OCI-LY7 (cell line): ENCODE results near the gene GCH1. TPM values are rescaled to one million over a fixed set of nuclear protein-coding genes. Genes with fewer than 3 reads are reported as not detected.

ENCODE experiments used
- BruUV-seq: library from RNA; stranded (reverse); fragments of 400-500 nt; replicated peaks from 2 replicates; lab custom pipeline; 2021; lab: Mats Ljungman, UMichigan
- CTCF ChIA-PET: fragments of 300-600 bp; sonication (Branson Sonifier 250); formaldehyde crosslinking; loops from one replicate; lab custom pipeline; 2022; ENCODE audit warnings: antibody characterized with exemption; ENCODE audit not compliant: unreplicated experiment; lab: Charles Lee
- POLR2A ChIA-PET: fragments of 300-600 bp; sonication (Branson Sonifier 250); formaldehyde crosslinking; loops from one replicate; lab custom pipeline; 2022; ENCODE audit warnings: antibody characterized with exemption; lab: Charles Lee
- DNase-seq: peaks from one replicate; pipeline ENCODE4 v3.0.0-alpha.2; 2015; ENCODE audit warnings: low spot score
- H2AFZ ChIP-seq: fragments of 200-600 bp; sonication (generic), shearing (Covaris generic); 2 replicates; pipeline ENCODE4 v1.6.1; 2014; ENCODE audit warnings: mild to moderate bottlenecking, antibody characterized with exemption, low read length, moderate library complexity
- H3K27ac ChIP-seq: fragments of 200-600 bp; sonication (generic); 2 replicates; pipeline ENCODE4 v1.5.1; 2014; ENCODE audit warnings: mixed run types, low read depth, mild to moderate bottlenecking, moderate library complexity, low read length, inconsistent platforms; ENCODE audit not compliant: poor library complexity, severe bottlenecking
- H3K36me3 ChIP-seq: fragments of 200-600 bp; sonication (generic); 2 replicates; pipeline ENCODE4 v1.6.1; 2014; ENCODE audit warnings: mild to moderate bottlenecking, antibody characterized with exemption, low read length, moderate library complexity, mixed read lengths; ENCODE audit not compliant: insufficient read depth
- H3K4me1 ChIP-seq: fragments of 200-600 bp; sonication (generic); 2 replicates; pipeline ENCODE4 v1.5.1; 2014; ENCODE audit warnings: mild to moderate bottlenecking, low read length; ENCODE audit not compliant: insufficient read depth, poor library complexity, severe bottlenecking
- H3K4me2 ChIP-seq: fragments of 200-600 bp; sonication (generic); 2 replicates; pipeline ENCODE4 v1.6.1; 2014; ENCODE audit warnings: mild to moderate bottlenecking, low read length
- H3K4me3 ChIP-seq: fragments of 200-600 bp; sonication (generic); 2 replicates; pipeline ENCODE4 v1.5.1; 2014; ENCODE audit warnings: mild to moderate bottlenecking, low read depth, low read length; ENCODE audit not compliant: poor library complexity, severe bottlenecking
- H3K79me2 ChIP-seq: fragments of 200-600 bp; sonication (generic); 2 replicates; pipeline ENCODE4 v1.6.1; 2016; ENCODE audit warnings: low read depth, mild to moderate bottlenecking, low read length, moderate library complexity, mixed read lengths; ENCODE audit not compliant: insufficient read depth
- H3K9me2 ChIP-seq: fragments of 200-600 bp; sonication (generic); 2 replicates; pipeline ENCODE4 v1.6.1; 2016; ENCODE audit warnings: mild to moderate bottlenecking, low read length, mixed read lengths; ENCODE audit not compliant: insufficient read depth
- H3K9me3 ChIP-seq: fragments of 200-600 bp; sonication (generic); 2 replicates; pipeline ENCODE4 v1.6.1; 2014; ENCODE audit warnings: mild to moderate bottlenecking, mixed run types, low read length, mixed read lengths
- H4K20me1 ChIP-seq: fragments of 200-600 bp; sonication (generic); 2 replicates; pipeline ENCODE4 v1.6.1; 2014; ENCODE audit warnings: mild to moderate bottlenecking, antibody characterized with exemption, low read length, moderate library complexity, mixed read lengths; ENCODE audit not compliant: insufficient read depth
- CTCF ChIP-seq: fragments of 200-600 bp; sonication (generic); conservative IDR thresholded peaks from 2 replicates; pipeline ENCODE4 v1.5.1; 2014; ENCODE audit warnings: mild to moderate bottlenecking, antibody characterized with exemption, low read length, moderate library complexity, mixed read lengths
- EZH2phosphoT487 ChIP-seq: fragments of 200-600 bp; sonication (generic); IDR thresholded peaks from 2 replicates; pipeline ENCODE4 v1.6.1; 2018; ENCODE audit warnings: low read depth, borderline replicate concordance, mild to moderate bottlenecking, mixed run types, antibody characterized with exemption, low read length, moderate library complexity, mixed read lengths
- intact Hi-C: fragments of 100-400 bp; cut with micrococcal nuclease; formaldehyde crosslinking; loops from one replicate; pipeline ENCODE4 v1.10.0; 2022; ENCODE audit not compliant: unreplicated experiment
- total RNA-seq, 2 experiments: library from RNA; depleted of rRNA in 1 of 2; stranded (reverse); fragments of >200 nt in 1 of 2; shearing (Covaris generic) in 1 of 2; gene quantifications; 2 replicates each; pipeline ENCODE4 v1.2.3, GENCODE V29; 2014 to 2022

GCH1 gene
- total RNA-seq, 2 experiments from 2014 or later = 14.7 to 22.5 TPM

- TF ChIP-seq CTCF (no peak), EZH2phosphoT487 (no peak)
These were observed 35.6 kb downstream of the GCH1 start for GRCh38 chr14:54867011-54867410.

GRCh38 chr14:54866588-54866987, 36.0 kb downstream of the GCH1 start:
- TF ChIP-seq EZH2phosphoT487 = no peak
- no peak overlapping the region for H3K4me2 ChIP-seq
- H3K9me2 ChIP-seq = no peaks in the 10 kb centered on the region
- H3K9me3 ChIP-seq = no peaks in the 10 kb centered on the region
- no peaks in the 10 kb centered on the region for H3K79me2 ChIP-seq
- H3K4me1 ChIP-seq = no peaks in the 10 kb centered on the region
- BruUV-seq = no TSS peak
- H3K4me3 ChIP-seq = no peak overlapping the region
- no peak overlapping the region for H3K27ac ChIP-seq
- intact Hi-C loops = no loop called here
- no peak overlapping the region for H2AFZ ChIP-seq
- no peaks in the 10 kb centered on the region for H3K36me3 ChIP-seq
- no peak for DNase-seq
- ChIA-PET CTCF (no interaction called here), POLR2A (interaction anchor here (0.7 to 1.5 kb wide), 5 partner anchors 12 to 56 kb away, joined by 3 to 6 read pairs (median 4); no protein-coding TSS in a partner anchor)
- H4K20me1 ChIP-seq = no peaks in the 10 kb centered on the region

More at GRCh38 chr14:54867011-54867410, 35.6 kb downstream of the GCH1 start:
- CTCF ChIA-PET = no interaction called here
- POLR2A ChIA-PET = interaction anchor here (0.6 to 1.5 kb wide), 5 partner anchors 12 to 276 kb away, joined by 3 to 6 read pairs (median 4); no protein-coding TSS in a partner anchor
- no peaks in the 10 kb centered on the region for H3K79me2 ChIP-seq
- H3K4me2 ChIP-seq = no peak overlapping the region
- no peaks in the 10 kb centered on the region for H4K20me1 ChIP-seq
- intact Hi-C loops = no loop called here
- H3K9me3 ChIP-seq = no peaks in the 10 kb centered on the region
- no peak overlapping the region for H3K27ac ChIP-seq
- no peaks in the 10 kb centered on the region for H3K9me2 ChIP-seq
- H3K4me3 ChIP-seq = no peak overlapping the region
- H3K36me3 ChIP-seq = no peaks in the 10 kb centered on the region
- DNase-seq = no peak
- H2AFZ ChIP-seq = no peak overlapping the region
- no TSS peak for BruUV-seq
- H3K4me1 ChIP-seq = no peaks in the 10 kb centered on the region

DNA sequence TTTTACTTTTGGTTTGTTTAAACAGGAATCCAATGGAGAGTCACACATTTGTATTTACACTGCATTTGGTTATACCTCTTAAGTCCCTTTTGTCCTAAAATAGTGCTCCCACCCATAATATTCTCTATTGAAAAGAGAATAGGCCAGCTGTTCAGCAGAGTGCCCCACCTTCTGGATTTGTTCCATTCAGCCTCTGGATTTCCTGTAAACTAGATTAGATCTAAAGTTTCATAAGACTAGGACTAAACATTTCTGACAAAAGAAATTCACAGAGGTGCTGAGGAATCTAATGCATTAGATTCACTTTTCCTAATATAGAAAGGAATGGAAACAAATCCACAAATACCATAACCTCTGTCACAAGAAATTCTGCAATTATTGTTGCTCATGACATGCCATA, 38.1 kb downstream of the GCH1 start:
- no TSS peak for BruUV-seq
- no peak for DNase-seq
- no peaks in the 10 kb centered on the region for H3K36me3 ChIP-seq
- no peak overlapping the region for H3K27ac ChIP-seq
- CTCF ChIA-PET = no interaction called here
- POLR2A ChIA-PET = no interaction called here
- H4K20me1 ChIP-seq = no peaks in the 10 kb centered on the region
- intact Hi-C loops = no loop called here
- no peak overlapping the region for H3K4me2 ChIP-seq
- no peaks in the 10 kb centered on the region for H3K79me2 ChIP-seq
- no peak for TF ChIP-seq EZH2phosphoT487
- no peaks in the 10 kb centered on the region for H3K9me2 ChIP-seq
- no peaks in the 10 kb centered on the region for H3K9me3 ChIP-seq
- H2AFZ ChIP-seq = no peak overlapping the region
- H3K4me3 ChIP-seq = no peak overlapping the region
- H3K4me1 ChIP-seq = no peaks in the 10 kb centered on the region
